IPS-11a (cell line): ENCODE measurements around the gene KRTAP5-3.
"Not testable (repeated sequence)": the region's sequence is repeated elsewhere in the genome, so short reads cannot be mapped to it uniquely, and the experiment has no call there.

Experiments
- H3K4me3 ChIP-seq: one replicate; pipeline ENCODE4 v1.5.1; 2013; ENCODE audit warnings: low read depth, low read length, control low read depth

KRTAP5-3 gene

DNA sequence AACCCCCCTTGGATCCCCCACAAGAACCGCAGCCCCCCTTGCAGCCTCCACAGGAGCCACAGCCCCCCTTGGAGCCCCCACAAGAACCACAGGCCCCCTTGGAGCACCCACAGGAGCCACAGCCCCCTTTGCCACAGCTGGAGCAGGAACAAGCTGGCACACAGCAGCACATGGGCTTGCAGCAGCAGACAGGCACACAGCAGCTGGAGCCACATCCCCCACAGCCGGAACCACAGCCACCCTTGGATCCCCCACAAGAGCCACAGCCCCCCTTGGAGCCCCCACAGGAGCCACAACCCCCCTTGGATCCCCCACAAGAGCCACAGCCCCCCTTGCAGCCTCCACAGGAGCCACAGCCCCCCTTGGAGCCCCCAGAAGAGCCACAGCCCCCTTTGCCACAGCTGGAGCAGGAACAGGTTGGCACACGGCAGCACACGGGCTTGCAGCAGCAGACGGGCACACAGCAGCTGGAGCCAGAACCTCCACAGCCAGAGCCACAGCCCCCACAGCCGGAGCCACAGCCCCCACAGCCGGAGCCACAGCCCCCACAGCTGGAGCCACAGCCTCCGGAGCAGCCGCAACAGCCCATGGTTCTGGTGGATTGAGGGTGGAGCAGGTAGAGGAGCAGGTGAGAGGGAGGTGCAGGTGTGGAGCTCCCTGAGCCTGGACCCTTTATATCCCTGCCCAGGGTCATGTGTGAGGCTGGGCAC, 23.4 kb downstream of the KRTAP5-3 start, which contains the start of gene KRTAP5-1:
Gene KRTAP5-1, minus strand, starts transcription at position 623 of the 710 bp plus-strand sequence. Its CDS starts 34 bp downstream, at position 589.
- H3K4me3 ChIP-seq = not testable (repeated sequence)

DNA sequence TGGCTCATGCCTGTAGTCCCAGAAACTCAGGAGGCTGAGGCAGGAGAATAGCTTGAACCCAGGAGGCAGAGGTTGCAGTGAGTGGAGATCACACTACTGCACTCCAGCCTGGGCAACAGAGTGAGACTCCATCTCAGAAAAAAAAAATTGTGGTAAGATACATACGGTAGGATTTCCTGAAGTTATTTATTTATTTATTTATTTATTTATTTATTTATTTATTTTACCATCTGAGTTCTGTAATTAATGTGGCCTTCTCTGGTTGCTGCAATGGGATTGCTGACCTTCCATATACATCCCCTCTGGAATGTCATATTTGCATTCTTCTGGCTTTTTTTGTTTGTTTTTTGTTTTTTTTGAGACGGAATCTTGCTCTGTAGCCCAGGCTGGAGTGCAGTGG, 25.4 kb downstream of the KRTAP5-3 start:
- H3K4me3 ChIP-seq = not testable (repeated sequence)

DNA sequence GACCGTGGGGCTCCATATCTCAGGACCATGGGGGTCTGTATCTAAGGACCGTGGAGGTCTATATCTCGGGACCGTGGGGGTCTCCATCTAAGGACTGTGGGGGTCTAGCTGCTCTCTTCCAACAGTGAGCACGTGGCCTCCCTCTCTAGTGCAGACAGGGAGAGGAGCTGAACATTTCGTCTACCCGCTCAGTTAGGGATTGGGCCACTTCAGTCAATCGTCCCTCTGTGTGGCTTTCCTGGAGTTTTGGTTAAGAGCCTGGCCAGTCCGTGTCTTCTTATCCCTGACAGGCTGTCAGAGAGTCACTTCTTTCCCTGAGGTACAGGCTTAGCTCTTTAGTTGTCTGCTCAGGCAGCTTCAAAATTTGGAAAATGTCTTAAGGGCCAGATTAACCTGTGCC, 26.3 kb downstream of the KRTAP5-3 start:
- no peak overlapping the region for H3K4me3 ChIP-seq

DNA sequence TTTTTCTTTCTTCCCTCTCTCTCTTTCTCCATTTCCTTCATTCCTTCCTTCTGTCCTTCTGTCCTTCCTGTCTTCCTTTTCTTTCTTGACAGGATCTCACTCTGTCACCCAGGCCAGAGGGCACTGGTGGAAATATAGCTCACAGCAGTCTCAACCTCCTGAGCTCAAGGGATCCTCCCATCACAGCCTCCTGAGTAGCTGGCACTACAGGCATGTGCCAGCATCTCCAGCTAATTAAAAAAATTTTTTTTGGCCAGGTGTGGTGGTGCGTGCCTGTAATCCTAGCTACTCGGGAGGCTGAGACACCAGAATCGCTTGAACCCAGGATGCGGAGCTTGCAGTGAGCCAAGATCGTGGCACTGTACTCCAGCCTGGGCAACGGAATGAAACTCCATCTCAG, 31.4 kb downstream of the KRTAP5-3 start:
- H3K4me3 ChIP-seq = no peak overlapping the region

DNA sequence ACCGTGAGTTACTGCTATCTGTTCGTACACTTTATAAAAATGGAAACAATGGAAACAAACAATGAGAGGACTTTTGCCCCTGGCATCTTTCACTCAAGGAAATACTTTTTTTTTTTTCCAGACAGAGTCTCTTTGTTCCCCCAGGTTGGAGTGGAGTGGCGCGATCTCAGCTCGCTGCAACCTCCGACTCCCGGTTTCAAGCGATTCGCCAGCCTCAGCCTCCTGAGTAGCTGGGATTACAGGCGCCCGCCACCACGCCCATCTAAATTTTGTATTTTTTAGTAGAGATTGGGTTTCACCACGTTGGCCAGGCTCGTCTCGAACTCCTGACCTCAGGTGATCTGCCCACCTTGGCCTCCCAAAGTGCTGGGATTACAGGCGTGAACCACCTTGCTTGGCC, 32.5 kb downstream of the KRTAP5-3 start:
- H3K4me3 ChIP-seq = not testable (repeated sequence)

DNA sequence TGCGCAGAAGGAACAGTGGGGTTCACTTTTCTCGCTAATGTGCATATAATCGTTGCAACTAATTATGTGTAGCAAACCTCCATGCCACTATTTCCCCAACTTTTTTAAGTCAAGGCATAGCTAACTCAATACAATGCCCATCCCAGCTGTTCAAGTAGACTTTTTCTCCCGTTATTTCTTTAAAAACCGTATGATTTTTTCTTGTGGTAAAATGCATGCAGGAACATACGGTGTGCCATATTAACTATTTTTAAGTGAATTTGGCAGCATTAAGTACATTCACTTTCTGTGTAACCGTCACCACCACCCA, 33.4 kb downstream of the KRTAP5-3 start:
- no peak overlapping the region for H3K4me3 ChIP-seq

DNA sequence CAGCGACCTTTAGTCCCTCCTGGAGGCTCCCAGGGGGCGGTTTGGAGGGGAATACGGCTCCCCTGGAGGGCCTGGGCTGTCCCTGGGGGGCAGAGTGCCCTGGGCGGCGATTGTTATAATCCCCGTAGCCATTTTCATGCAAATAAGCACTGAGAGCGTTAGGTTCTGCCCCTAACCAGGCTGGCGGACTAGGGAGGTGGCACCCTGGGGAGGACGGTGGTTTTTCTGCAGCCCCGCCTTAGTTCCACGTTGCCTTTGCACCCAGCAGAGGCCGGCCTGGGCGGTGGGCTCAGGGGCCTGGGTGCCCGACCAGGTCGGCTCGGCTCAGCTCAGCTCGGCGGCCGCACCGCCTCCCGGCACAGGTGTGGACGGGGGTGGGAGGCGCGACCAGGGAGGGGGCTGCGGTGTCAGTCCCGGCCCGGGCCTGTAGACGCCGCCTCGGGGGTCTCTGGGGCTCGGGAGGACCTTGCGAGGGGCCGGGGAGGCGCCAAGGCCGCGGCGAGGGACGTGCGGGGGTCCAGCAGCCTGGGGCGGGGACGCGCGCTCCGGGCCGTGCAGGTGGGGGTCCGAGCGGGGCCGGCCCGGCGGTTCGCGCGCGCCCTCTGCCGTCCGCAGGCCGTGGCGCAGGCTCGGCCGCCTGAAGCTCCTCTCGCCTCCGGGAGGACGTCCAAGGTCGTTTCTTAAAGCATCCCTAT, 33.9 kb downstream of the KRTAP5-3 start:
- H3K4me3 ChIP-seq = peak overlapping the region; percentile 25

DNA sequence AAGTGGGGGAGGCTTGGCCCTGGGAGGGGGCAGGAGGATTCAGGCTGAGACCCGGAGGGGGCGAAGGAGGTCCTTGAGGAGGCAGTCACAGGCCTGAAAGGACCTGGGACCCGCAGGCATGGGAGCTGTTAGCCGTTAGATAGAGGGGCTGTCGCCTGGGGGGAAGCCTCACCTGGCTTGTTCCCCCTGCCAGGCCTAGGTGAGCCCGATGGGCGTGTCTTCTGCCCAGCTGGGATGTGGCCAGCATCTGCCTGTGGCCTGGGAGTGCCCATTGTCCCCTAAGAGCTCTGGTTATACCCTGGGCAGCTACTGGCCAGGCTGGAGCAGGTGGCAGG, 34.4 kb downstream of the KRTAP5-3 start:
- H3K4me3 ChIP-seq = peak overlapping the region; percentile 25

DNA sequence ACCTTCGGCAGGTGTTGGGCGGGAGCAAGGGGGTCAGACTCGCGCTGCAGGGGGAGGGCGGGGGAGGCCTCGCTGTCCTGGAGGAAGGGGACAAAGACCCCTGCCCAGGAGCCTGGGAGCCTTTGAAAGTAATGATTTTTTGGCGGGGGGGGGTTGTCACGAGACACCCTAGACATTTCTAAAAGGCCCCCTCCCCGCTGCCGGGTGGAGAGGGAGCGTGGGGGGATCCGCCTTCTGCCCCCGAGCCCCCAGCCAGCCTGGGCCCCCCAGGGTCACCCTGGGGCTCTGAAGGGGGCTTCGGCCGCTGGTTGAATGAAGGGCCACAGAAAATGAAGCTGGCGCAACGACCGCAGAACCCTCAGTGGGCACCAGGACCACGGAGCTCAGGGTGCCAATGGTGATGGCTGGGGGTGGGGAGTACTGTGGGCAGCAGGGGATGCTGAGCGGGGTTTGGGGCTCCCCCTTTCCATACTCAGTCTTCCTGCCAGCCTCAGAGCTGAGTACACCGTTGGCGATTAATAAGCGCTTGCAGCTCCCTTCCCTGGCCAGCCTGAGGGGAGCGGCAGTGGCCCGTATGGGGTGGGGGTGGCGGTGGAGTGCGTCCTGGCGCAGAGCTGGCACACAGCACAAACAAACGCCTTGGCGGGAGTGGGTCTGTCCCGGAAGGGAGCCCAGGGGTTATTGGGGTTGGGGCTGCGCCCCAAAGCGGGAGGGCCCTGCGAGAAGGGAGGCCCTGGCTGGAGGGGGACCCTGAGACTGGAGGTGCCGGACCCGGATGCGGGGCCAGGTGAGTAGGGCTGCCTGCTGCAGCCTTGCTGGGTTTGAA, 35.0 kb downstream of the KRTAP5-3 start:
- H3K4me3 ChIP-seq = peak overlapping the region; percentile 25

DNA sequence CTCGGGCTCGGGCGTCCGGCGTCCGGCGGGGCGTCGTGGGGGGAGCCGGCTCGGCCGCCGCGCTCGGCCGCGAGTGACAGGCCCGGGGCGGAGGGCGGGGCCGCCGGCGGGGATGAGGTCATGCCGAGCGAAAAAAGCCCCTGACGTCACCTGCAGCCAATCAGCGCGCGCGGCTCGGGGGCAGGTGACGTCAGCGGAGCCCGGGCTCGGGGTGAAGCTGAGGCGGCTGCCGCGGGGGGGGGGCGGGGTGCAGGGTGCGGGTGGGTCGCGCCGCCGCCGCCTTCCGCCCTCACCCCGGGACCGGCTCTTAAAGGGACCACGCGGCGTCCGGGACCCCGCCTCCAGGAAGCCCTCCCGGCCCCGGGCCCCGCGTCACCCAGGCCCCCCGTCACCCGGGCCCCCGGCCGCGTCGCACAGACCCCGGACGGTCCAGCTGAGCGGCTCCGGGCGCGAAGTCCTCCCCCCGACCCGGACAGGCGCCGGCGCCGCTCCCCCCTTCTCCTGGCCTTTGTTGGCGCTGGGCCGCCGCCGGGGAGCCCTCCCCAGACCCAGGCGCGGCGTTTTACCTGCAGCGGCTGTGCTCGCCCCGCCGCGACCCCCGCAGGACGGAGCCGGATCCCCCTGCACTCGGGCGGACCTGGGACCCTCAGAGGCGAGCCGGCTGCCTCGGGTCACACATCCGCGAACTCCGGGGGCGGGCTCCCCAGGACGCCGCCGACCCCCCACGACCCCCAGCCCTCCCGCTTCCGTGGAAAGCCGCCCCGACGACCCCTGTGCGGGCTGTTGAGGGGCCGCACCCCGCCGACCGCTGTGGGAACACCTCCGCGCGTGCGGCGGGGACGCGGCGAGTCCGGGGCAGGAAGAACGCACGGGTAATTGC, 35.8 kb downstream of the KRTAP5-3 start, which contains the start of gene DUSP8:
Gene DUSP8, minus strand, starts transcription at position 75 of the 880 bp plus-strand sequence. CDS start 6,445 bp downstream, outside the sequence.
- peak within 1 kb of the TSS; percentile 50 for H3K4me3 ChIP-seq

DNA sequence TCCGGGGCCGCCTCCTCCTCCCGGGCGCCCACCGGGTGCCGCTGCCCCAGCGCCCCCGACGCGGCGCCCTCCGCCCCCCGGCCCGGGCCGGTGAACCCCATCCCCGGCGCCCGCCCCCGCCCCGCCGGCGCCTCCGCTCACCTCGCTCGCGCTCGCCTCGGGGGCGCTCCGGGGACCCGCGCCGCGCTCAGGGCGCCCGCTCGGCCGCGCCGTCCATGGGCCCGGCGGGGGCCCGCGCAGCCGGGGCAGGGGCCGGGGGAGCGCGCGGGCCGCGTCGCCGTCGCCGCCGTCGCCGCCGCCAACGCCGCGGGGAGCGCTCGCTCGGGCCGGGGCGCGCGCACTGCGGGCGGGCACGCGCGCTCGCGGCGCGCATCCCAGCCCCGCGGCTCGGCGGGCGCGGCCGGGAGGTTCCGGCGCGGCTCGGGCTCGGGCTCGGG, 36.5 kb downstream of the KRTAP5-3 start:
- peak overlapping the region; percentile 50 for H3K4me3 ChIP-seq

DNA sequence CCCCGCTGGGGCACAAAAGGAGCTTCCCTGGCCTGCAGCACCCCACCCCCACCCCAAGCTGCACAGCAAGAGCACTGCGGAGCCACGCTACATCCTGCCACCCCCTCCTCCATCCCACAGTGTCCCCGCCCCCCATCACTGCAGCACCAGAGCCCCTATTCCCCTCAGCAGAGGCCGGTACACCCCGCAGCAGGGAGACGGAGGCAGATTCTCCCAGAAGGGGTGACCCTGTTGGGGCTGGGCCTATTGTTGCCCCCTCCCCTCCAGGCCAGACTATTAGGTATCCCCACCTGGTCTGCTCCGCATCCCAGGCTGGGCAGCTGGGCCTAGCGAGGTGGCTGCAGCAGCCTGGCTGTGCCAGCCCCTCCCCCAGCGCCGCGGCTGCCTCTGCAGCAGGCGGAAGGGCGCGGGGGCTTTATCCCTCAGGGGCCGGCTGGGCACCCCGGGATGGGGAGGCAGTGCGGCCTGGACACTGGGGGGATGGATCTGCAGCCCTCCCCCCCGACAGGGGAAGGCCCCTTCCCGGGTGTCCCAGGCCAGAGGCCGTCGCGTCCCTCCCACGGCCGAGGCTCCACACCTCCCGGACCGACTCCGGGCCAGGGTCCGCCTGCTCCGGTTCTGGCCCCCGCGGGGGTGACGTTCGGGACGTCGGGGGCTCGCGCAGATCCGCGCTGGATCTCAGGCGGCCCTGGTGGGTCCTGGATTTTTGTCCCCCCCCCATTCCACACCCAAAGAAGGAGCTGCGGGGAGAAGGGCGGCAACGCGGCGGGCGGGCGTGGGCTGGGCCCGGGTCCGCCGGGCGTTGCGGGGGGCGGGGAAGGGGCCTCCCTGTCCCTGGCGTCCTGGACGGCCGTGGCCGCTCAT, 37.1 kb downstream of the KRTAP5-3 start:
- peak overlapping the region; percentile 50 for H3K4me3 ChIP-seq

DNA sequence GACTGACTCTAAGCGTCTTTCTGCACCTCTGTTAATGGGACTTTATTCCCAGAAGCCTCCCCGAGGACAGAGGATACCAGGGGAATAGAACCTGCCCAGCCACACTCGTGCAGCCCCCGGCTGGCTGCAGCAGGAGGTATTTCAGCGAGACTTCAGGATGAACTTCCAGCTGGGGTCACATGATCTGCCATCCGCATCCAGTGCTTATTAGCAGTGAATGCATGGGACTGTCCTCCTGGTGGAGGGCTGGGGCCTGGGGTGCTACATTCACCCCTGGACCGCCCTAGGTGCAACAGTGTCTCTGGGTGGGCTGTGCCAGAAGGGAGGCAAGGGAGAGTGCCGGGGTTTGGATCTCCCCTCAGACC, 37.8 kb downstream of the KRTAP5-3 start:
- peak overlapping the region; percentile 13 for H3K4me3 ChIP-seq

DNA sequence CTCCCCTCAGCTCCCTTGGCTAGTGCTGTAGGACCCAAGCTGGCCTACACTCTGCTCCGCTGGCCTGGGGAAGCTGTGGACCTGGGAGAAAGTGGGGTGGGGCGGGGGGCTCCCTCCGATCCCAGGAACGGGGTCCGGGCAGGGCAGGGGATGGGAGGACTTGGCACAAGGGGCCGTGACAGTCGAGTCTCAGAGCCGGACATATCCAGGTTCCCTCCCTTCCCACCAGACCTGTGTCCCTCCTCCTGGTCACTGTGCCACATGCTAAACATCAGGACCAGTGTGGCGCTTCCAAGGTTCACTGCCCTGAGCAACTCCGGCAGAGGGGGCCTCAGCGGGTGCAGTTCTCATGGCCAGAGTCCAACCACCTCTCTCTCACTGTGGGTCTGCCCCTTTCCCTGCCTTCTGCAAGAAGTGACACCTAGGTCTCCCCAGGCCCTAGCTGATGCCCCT, 38.2 kb downstream of the KRTAP5-3 start:
- no peak overlapping the region for H3K4me3 ChIP-seq

DNA sequence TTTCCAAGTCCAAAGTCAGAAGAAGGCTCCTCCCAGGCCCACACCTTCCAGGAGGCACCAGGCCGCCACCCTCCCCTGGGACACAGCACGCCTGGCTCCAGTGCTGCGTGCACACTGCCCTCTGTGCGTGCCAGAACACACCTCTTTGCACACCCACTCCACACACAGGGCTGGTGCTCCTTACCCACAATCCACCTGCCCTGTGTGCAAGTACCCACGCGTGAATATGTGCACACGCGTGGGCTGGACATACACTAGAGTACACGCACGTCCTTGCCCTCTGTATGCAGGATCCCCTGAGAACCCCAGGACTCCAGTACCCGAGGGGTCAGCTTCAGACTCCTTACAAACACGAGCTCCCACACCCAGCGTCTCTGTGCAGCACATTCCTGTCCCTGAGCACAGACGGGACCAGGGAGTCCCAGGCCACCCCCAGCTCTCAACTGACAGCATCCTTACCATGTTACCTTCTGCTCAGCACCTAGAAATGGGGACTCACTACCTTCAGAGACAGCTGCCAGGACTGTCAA, 38.9 kb downstream of the KRTAP5-3 start:
- H3K4me3 ChIP-seq = no peak overlapping the region

DNA sequence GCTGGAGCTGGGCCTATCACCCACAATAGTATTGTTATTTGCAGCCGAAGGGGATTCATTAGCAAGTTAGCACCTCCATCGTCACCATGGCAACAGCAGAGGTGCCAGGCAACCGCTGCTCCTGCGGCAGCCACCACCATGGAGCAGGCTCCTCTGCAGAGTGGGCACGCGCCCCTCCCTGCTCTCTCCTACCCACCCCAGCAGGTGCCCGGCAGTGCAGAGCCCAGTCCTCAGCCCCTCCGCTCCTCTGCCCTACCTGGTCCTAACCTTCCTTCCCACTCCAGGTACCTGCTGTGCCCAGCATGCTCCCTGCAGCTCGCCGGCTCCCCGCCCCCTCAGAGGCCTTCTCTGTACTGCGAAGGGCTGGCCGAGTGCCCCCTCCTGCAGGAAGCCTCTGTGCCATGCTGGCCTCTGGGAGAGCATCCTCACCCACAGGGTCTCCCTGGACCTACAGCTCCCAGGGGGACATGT, 39.8 kb downstream of the KRTAP5-3 start:
- H3K4me3 ChIP-seq = no peak overlapping the region

DNA sequence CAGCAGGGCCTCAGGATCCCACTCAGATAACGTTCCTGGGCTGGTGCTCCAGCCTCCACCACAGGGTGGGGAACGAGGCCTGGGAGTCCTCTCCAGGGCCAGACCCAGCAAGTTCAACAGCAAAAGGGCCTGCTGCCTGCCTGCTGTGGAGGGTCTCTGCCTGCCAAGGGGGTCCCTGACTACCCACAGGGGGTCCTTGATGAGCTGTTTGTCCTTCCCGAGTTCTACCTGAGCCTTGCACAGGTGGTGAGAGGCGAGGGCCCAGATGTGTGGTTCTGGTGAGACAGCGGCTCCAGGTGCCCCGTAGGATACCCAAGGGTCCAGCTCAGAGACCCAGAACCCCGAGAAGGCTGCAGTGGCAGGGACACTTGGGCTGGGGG, 40.6 kb downstream of the KRTAP5-3 start:
- H3K4me3 ChIP-seq = no peak overlapping the region

DNA sequence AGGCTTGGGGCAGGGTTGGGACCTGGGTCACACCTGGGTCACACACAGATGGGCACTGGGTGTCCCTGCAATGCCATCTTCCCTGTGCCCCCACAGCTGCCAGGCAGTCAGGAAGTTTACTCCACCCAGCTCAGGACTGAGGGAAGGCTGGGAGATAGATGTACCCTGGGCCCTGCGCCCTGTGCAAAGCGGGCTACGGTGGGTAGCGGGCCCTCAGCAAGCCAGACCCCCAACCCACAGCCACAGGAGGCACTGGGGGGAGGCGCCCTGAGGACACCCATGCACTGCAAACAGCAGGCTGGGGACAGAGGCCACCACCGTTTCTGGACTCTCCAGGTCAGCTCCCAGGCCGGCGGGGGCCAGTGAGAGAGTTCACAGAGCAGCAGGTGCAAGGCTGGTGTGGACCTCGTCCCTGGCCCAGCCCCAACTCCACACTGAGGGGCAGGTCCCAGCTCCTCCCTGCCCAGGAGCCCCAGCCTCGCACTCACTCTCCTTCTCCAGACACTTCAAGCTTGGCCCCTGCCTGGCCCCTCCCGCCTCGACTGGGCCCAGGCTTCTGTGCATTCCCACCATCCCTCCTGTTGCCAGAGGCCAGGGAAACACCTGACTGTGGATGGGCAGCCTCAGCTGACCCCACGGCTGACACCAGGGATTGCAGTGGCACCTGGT, 41.1 kb downstream of the KRTAP5-3 start:
- no peak overlapping the region for H3K4me3 ChIP-seq
